IMR-90 (cell line): ENCODE measurements around the gene MAGI2. TPM values are rescaled to one million over a fixed set of nuclear protein-coding genes. Genes with fewer than 3 reads are reported as not detected.
A peak's percentile ranks its signal among the peaks of the same experiment; 100 is the strongest.

Experiments used
- ATAC-seq: fragments of 200-7000 bp; cut with Tn5 transposase; 2 replicates; pipeline ENCODE4 v1.9.1; 2020; ENCODE audit warnings: low read depth, mild to moderate bottlenecking, moderate library complexity
- BruUV-seq: library from RNA; stranded (reverse); fragments of 400-500 nt; replicated peaks from 2 replicates; lab custom pipeline; 2021; lab: Mats Ljungman, UMichigan
- CTCF ChIA-PET: fragments of 300-600 bp; formaldehyde crosslinking; extraction: SDS; loops from one replicate; lab custom pipeline; 2021; ENCODE audit warnings: antibody characterized with exemption; lab: Yijun Ruan, JAX
- POLR2A ChIA-PET: fragments of 300-600 bp; sonication (Branson Sonifier 250); formaldehyde crosslinking; loops from one replicate; lab custom pipeline; 2022; ENCODE audit warnings: antibody characterized with exemption; ENCODE audit not compliant: unreplicated experiment; lab: Charles Lee
- DNase-seq: peaks from one replicate; pipeline ENCODE4 v3.0.0; 2013
- H2AFZ ChIP-seq: replicated peaks from 2 replicates; pipeline ENCODE3; 2013; ENCODE audit warnings: low read length, mild to moderate bottlenecking; ENCODE audit not compliant: poor library complexity
- H2AK5ac ChIP-seq: 2 replicates; pipeline ENCODE4 v1.6.1; 2013; ENCODE audit warnings: low read depth, low read length, inconsistent platforms
- H2AK9ac ChIP-seq: replicated peaks from 2 replicates; pipeline ENCODE3; 2013; ENCODE audit warnings: mild to moderate bottlenecking, low read depth, low read length, moderate library complexity; ENCODE audit not compliant: poor library complexity
- H2BK120ac ChIP-seq: 2 replicates; pipeline ENCODE4 v1.6.1; 2013; ENCODE audit warnings: low read depth, low read length, inconsistent platforms
- H2BK15ac ChIP-seq: 3 replicates; pipeline ENCODE4 v1.6.1; 2013; ENCODE audit warnings: low read depth, low read length, inconsistent platforms
- H2BK20ac ChIP-seq: 2 replicates; pipeline ENCODE4 v1.6.1; 2013; ENCODE audit warnings: low read depth, mild to moderate bottlenecking, inconsistent platforms, low read length, moderate library complexity
- H2BK5ac ChIP-seq: 2 replicates; pipeline ENCODE4 v1.6.1; 2013; ENCODE audit warnings: mild to moderate bottlenecking, low read depth, low read length, inconsistent platforms; ENCODE audit not compliant: poor library complexity, severe bottlenecking
- H3K14ac ChIP-seq: replicated peaks from 2 replicates; pipeline ENCODE4 v1.6.1; 2013; ENCODE audit warnings: low read depth, low read length, inconsistent platforms
- H3K18ac ChIP-seq: 2 replicates; pipeline ENCODE4 v1.6.1; 2013; ENCODE audit warnings: low read depth, low read length, control low read depth
- H3K23ac ChIP-seq: 2 replicates; pipeline ENCODE4 v1.6.1; 2013; ENCODE audit warnings: low read depth, low read length, inconsistent platforms
- H3K27ac ChIP-seq: 2 replicates; pipeline ENCODE4 v1.5.1; 2013; ENCODE audit warnings: mild to moderate bottlenecking, control low read depth, low read length; ENCODE audit not compliant: insufficient read depth
- H3K27me3 ChIP-seq: 2 replicates; pipeline ENCODE4 v1.6.1; 2013; ENCODE audit warnings: low read length; ENCODE audit not compliant: control insufficient read depth, insufficient read depth
- H3K36me3 ChIP-seq: 2 replicates; pipeline ENCODE4 v1.6.1; 2013; ENCODE audit warnings: low read length, mixed read lengths; ENCODE audit not compliant: control insufficient read depth, insufficient read depth
- H3K4ac ChIP-seq: 2 replicates; pipeline ENCODE4 v1.6.1; 2013; ENCODE audit warnings: low read depth, low read length, inconsistent platforms
- H3K4me1 ChIP-seq: 2 replicates; pipeline ENCODE4 v1.6.1; 2013; ENCODE audit warnings: low read length, mixed read lengths; ENCODE audit not compliant: control insufficient read depth, insufficient read depth
- H3K4me2 ChIP-seq: 2 replicates; pipeline ENCODE4 v1.6.1; 2013; ENCODE audit warnings: low read depth, mild to moderate bottlenecking, control low read depth, low read length, moderate library complexity
- H3K4me3 ChIP-seq: 2 replicates; pipeline ENCODE4 v1.5.1; 2013; ENCODE audit warnings: low read depth, mild to moderate bottlenecking, control low read depth, low read length, moderate library complexity; ENCODE audit not compliant: insufficient read depth
- H3K56ac ChIP-seq: 2 replicates; pipeline ENCODE4 v1.6.1; 2013; ENCODE audit warnings: low read length, inconsistent platforms; ENCODE audit not compliant: insufficient read depth; ENCODE audit errors: extremely low read depth
- H3K79me1 ChIP-seq, 2 experiments: 2 replicates each; pipeline ENCODE4 v1.6.1; 2013; ENCODE audit warnings: low read length in 2 of 2, inconsistent platforms in 1 of 2, low read depth in 1 of 2
- H3K9ac ChIP-seq: 2 replicates; pipeline ENCODE4 v1.6.1; 2013; ENCODE audit warnings: low read depth, low read length, control low read depth
- H3K9me1 ChIP-seq: 2 replicates; pipeline ENCODE4 v1.6.1; 2013; ENCODE audit warnings: low read length, inconsistent platforms; ENCODE audit not compliant: insufficient read depth
- H3K9me3 ChIP-seq: 2 replicates; pipeline ENCODE4 v1.6.1; 2013; ENCODE audit warnings: low read length; ENCODE audit not compliant: control insufficient read depth, insufficient read depth
- H4K20me1 ChIP-seq: 2 replicates; pipeline ENCODE4 v1.6.1; 2013; ENCODE audit warnings: low read length, inconsistent platforms; ENCODE audit not compliant: insufficient read depth
- H4K5ac ChIP-seq: 2 replicates; pipeline ENCODE4 v1.6.1; 2013; ENCODE audit warnings: mild to moderate bottlenecking, low read depth, low read length, control low read depth
- H4K8ac ChIP-seq, 2 experiments: 2 replicates each; pipeline ENCODE4 v1.6.1; 2013; ENCODE audit warnings: low read depth in 2 of 2, low read length in 2 of 2, control low read depth in 1 of 2, inconsistent platforms in 1 of 2
- H4K91ac ChIP-seq: 2 replicates; pipeline ENCODE4 v1.6.1; 2013; ENCODE audit warnings: low read depth, low read length, inconsistent platforms; ENCODE audit not compliant: insufficient read depth
- CTCF ChIP-seq: conservative IDR thresholded peaks from 2 replicates; pipeline ENCODE4 v1.5.1; 2012; ENCODE audit warnings: mild to moderate bottlenecking, low read depth, low read length, improper control_type of control experiment
- MAZ ChIP-seq: IDR thresholded peaks from 2 replicates; pipeline ENCODE4 v1.6.1; 2012; ENCODE audit warnings: low read depth, mild to moderate bottlenecking, low read length, improper control_type of control experiment, moderate library complexity, borderline replicate concordance
- WGBS, 2 experiments: methylation state at CpG; one replicate each; pipeline versions ENCODE4 v1.1.5 to v1.1.7; 2013; ENCODE audit warnings: missing lambda C conversion rate in 2 of 2; ENCODE audit not compliant: insufficient read length in 1 of 2; ENCODE audit errors: extremely low coverage in 2 of 2; 5-methylcytosine and 5-hydroxymethylcytosine counted together
- dilution Hi-C: fragments of 300-500 bp; cut with HindIII; formaldehyde crosslinking; loops from one replicate; pipeline ENCODE4 v1.14.3; 2018; ENCODE audit warnings: low sequenced_read_pairs; ENCODE audit not compliant: unreplicated experiment
- in situ Hi-C: fragments of 300-500 bp; cut with MboI; formaldehyde crosslinking; loops from 3 replicates; pipeline ENCODE4 v1.14.3; 2019; ENCODE audit warnings: low sequenced_read_pairs, inconsistent platforms, mixed read lengths
- intact Hi-C: fragments of 100-400 bp; cut with micrococcal nuclease; formaldehyde crosslinking; loops from 2 replicates; pipeline ENCODE4 v1.10.0; 2022
- polyA plus RNA-seq, 3 experiments: library from polyadenylated mRNA; depleted of rRNA; stranded (reverse); fragments of >200 nt; gene quantifications; 2 replicates each; pipeline ENCODE4 v1.2.3, GENCODE V29; 2012; ENCODE audit warnings: low replicate concordance in 1 of 3
- total RNA-seq: library from RNA; depleted of rRNA; stranded (reverse); fragments of >200 nt; gene quantifications from 2 replicates; pipeline ENCODE4 v1.2.3, GENCODE V29; 2012

The MAGI2 gene
- total and polyA plus RNA-seq, 2 of the 4 experiments (the other 2 are of a cell fraction) = 2.5 to 17.9 TPM

GRCh38 chr7:79285756-79286155 lies 167.7 kb downstream of the MAGI2 start:
- dilution Hi-C loops = no loop called here
- no peak for ATAC-seq
- in situ Hi-C loops = no loop called here

More at GRCh38 chr7:79285756-79286155, 167.7 kb downstream of the MAGI2 start:
- no TSS peak for BruUV-seq
- Histone ChIP-seq H4K8ac (peak overlapping the region; percentile 80 to 82; a peak in 3 of 4 replicates), H3K4me3 (no peak overlapping the region), H2AFZ (no peak overlapping the region), H3K23ac (peak overlapping the region; percentile 79; the same call in 1 of the 2 replicates), H3K18ac (peak overlapping the region; percentile 69), H3K27ac (no peak overlapping the region), H3K56ac (no peak overlapping the region), H3K9me3 (no peaks in the 10 kb centered on the region), H2BK120ac (peak overlapping the region; percentile 89), H3K27me3 (no peaks in the 10 kb centered on the region), H2BK20ac (peak overlapping the region; percentile 92), H4K5ac (peak overlapping the region; percentile 84; the same call in 1 of the 2 replicates), H3K4me1 (peaks cover 9% of the 10 kb centered on the region), H2BK15ac (peak overlapping the region; percentile 95), H3K9ac (no peak overlapping the region), H4K20me1 (no peaks in the 10 kb centered on the region), H3K9me1 (no peaks in the 10 kb centered on the region; the same call in 1 of the 2 replicates), H3K4ac (peak overlapping the region; percentile 68; the same call in 1 of the 2 replicates), H2BK5ac (peak overlapping the region; percentile 93), H3K14ac (peak overlapping the region; percentile 87; the same call in 1 of the 2 replicates), H2AK9ac (no peak overlapping the region), H4K91ac (peak overlapping the region; percentile 88), H2AK5ac (0 out of 2 replicates have a peak overlapping the region, but pooled peaks have one; percentile 22), H3K79me1 (peaks cover 5 to 31% of the 10 kb centered on the region in 2 experiments; a peak in 2 of 4 replicates), H3K4me2 (no peak overlapping the region), H3K36me3 (no peaks in the 10 kb centered on the region)
- ChIA-PET CTCF (interaction anchor here (1.2 kb wide), 1 partner anchor 12 kb away, joined by 5 read pairs; no protein-coding TSS in a partner anchor), POLR2A (no interaction called here)
- intact Hi-C loops = loop anchor here (10.0 kb wide), 1 partner anchor 591 kb away; no protein-coding TSS in a partner anchor
- TF ChIP-seq CTCF (no peak), MAZ (no peak)
- no CpG with 5 or more reads among the region's 1 CpG for WGBS, 2 experiments
- DNase-seq = no peak
